Measurements from ENCODE around the gene UBTD1. TPM values are rescaled to one million over a fixed set of nuclear protein-coding genes. Genes with fewer than 3 reads are reported as not detected.

Gene UBTD1
- total RNA-seq, 4 donors from 2014 or later: 13.7 to 40.0 (median 23.3) TPM

- intact Hi-C loops (cut with DNase I; ENCODE audit: low total_unique reads) (loop anchor here (5.0 kb wide), 3 partner anchors 147 to 1937 kb away; partner anchors contain the start of genes AVPI1, GOT1 and PI4K2A), in situ Hi-C loops (cut with MboI; ENCODE audit: low sequenced_read_pairs in 4 of 4) (no loop called here)
- Histone ChIP-seq H3K9me3 (no peaks in the 10 kb centered on the region), H3K27ac (peak overlapping the region; percentile 42 to 61 (median 57)), H3K4me1 (peaks cover 54% of the 10 kb centered on the region in 2 donors), H3K4me3 (no peak overlapping the region), H3K27me3 (no peaks in the 10 kb centered on the region), H3K36me3 (no peaks in the 10 kb centered on the region)
- ATAC-seq (no peak), DNase-seq (no peak)
- TF ChIP-seq CTCF (IDR thresholded peaks at IDR 0.05 in 4 of 5, conservative IDR thresholded peaks at IDR 0.05 in 1 of 5) (no peak), POLR2A (IDR thresholded peaks at IDR 0.05) (no peak)
These were observed 3.7 kb upstream of the UBTD1 start for GRCh38 chr10:97494863-97495506.

- Histone ChIP-seq H3K4me1 (peaks cover 46% of the 10 kb centered on the region in 2 donors), H3K27me3 (no peaks in the 10 kb centered on the region), H3K27ac (peak overlapping the region; percentile 94 to 100 (median 96)), H3K36me3 (no peaks in the 10 kb centered on the region), H3K4me3 (peak overlapping the region; percentile 75 to 100 (median 88)), H3K9me3 (no peaks in the 10 kb centered on the region)
- DNase-seq: peak; percentile 83 to 88
- peak; percentile 59 to 69 for ATAC-seq
- in situ Hi-C loops (cut with MboI; ENCODE audit: low sequenced_read_pairs in 4 of 4) (no loop called here), intact Hi-C loops (cut with DNase I; ENCODE audit: low total_unique reads) (loop anchor here (2.0 to 5.0 kb wide), 5 partner anchors 45 to 1935 kb away; partner anchors contain the start of genes AVPI1, EXOSC1, GOT1 and PI4K2A)
- TF ChIP-seq POLR2A (IDR thresholded peaks at IDR 0.05): no peak
- TF ChIP-seq CTCF (IDR thresholded peaks at IDR 0.05 in 4 of 5, conservative IDR thresholded peaks at IDR 0.05 in 1 of 5): no peak
These were observed 1.1 kb upstream of the UBTD1 start for GRCh38 chr10:97497572-97498075.

- ATAC-seq (peak; percentile 84 to 86), DNase-seq (peak; percentile 98 to 99)
- in situ Hi-C loops (cut with MboI; ENCODE audit: low sequenced_read_pairs in 4 of 4) (no loop called here), intact Hi-C loops (cut with DNase I; ENCODE audit: low total_unique reads) (loop anchor here (2.0 to 5.0 kb wide), 5 partner anchors 45 to 1934 kb away; partner anchors contain the start of genes AVPI1, EXOSC1, GOT1 and PI4K2A)
- H3K36me3 ChIP-seq: no peaks in the 10 kb centered on the region
- TF ChIP-seq CTCF (IDR thresholded peaks at IDR 0.05 in 4 of 5, conservative IDR thresholded peaks at IDR 0.05 in 1 of 5) (peak in 2 of 5 experiments; percentile 19 to 32), POLR2A (IDR thresholded peaks at IDR 0.05) (peak; percentile 75 to 79)
- peaks cover 49 to 53% of the 10 kb centered on the region in 2 donors for H3K4me1 ChIP-seq
- no peaks in the 10 kb centered on the region for H3K9me3 ChIP-seq
- H3K27me3 ChIP-seq: no peaks in the 10 kb centered on the region
- peak within 1 kb of the TSS; percentile 94 to 100 (median 96) for H3K27ac ChIP-seq
- peak within 1 kb of the TSS; percentile 75 to 100 (median 88) for H3K4me3 ChIP-seq
These were observed 466 bp upstream of the UBTD1 start, which contains the start of gene MMS19 for GRCh38 chr10:97498076-97498840. Gene MMS19, minus strand, starts transcription at chr10:97498422. Its CDS starts 38 bp downstream, at chr10:97498384.

- Histone ChIP-seq H3K9me3 (no peaks in the 10 kb centered on the region), H3K4me3 (peak overlapping the region; percentile 75 to 100 (median 88)), H3K27ac (peak overlapping the region; percentile 94 to 100 (median 96)), H3K27me3 (no peaks in the 10 kb centered on the region), H3K4me1 (peaks cover 46 to 51% of the 10 kb centered on the region in 2 donors), H3K36me3 (no peaks in the 10 kb centered on the region)
- DNase-seq (peak; percentile 32 to 67), ATAC-seq (peak in 1 of 2 donors; percentile 2)
- TF ChIP-seq CTCF (IDR thresholded peaks at IDR 0.05 in 4 of 5, conservative IDR thresholded peaks at IDR 0.05 in 1 of 5): no peak
- in situ Hi-C loops (cut with MboI; ENCODE audit: low sequenced_read_pairs in 4 of 4) (no loop called here), intact Hi-C loops (cut with DNase I; ENCODE audit: low total_unique reads) (loop anchor here (2.0 to 5.0 kb wide), 6 partner anchors 37 to 1933 kb away; partner anchors contain the start of genes AVPI1, EXOSC1, GOT1 and PI4K2A)
These were observed 1.0 kb downstream of the UBTD1 start for GRCh38 chr10:97499561-97500296.

Data from gastrocnemius medialis (tissue), 4 donors.